HG03159 (cell line): ENCODE results near the gene LIN37.

Source experiments
- ATAC-seq: cut with Tn5 transposase; IDR thresholded peaks from one replicate; pipeline ENCODE4 v1.9.1; 2021; ENCODE audit warnings: mild to moderate bottlenecking, moderate library complexity; ENCODE audit not compliant: unreplicated experiment

The LIN37 gene

GRCh38 chr19:35751839-35752745 lies 3.7 kb downstream of the LIN37 start:
- no peak for ATAC-seq

DNA sequence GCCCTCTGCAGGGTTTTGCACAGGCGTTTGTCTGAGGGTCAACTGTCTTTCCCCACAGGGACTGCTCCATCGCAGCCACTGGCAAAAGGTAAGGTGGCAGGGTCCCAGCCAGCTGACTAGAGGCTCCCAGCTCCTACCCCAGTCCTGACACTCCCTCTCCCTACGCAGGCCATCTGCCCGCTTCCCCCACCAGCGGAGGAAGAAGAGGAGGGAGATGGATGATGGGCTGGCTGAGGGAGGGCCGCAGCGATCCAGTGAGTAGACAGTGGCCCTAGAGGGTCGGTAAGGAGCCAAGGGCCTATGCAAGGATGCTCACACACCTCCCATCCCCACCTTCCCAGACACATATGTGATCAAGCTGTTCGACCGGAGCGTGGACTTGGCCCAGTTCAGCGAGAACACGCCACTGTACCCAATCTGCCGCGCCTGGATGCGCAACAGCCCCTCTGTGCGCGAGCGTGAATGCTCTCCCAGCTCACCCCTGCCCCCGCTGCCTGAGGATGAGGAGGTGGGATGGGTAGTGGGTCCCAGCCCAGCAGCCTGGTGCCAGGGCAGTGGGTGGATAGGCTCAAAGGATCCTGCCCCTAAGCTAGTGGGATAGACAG lies 4.5 kb downstream of the LIN37 start:
- ATAC-seq, result no peak

DNA sequence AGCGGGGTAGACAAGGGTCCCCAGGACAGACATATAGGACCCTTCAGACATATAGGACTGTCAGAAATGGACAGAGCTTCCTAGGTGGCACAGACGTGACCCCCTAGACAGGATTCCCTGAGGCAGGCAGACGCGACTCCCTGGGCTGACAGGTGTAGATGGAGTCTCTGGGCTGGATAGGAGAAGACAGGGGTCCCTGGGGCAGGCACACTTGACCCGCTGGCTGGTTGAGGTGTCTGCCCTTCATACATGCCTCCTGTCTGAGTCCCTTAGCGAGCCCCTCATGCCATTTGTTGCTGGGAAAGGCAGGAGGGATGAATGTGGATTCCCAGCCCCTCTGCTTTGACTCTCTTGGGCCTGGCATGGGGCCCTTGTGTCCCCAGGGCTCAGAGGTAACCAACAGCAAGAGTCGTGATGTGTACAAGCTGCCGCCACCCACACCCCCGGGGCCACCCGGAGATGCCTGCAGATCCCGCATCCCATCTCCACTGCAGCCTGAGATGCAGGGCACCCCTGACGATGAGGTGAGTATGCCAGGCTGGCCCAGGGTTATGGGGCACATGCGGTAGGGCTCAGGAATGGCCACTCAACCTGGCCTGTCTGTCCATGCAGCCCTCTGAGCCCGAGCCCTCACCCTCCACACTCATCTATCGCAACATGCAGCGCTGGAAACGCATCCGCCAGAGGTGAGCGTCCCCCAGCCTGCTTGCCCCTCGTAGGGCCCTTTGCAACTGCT lies 5.4 kb downstream of the LIN37 start:
- ATAC-seq, result no peak

GRCh38 chr19:35754370-35755130 lies 6.2 kb downstream of the LIN37 start:
- ATAC-seq, result no peak

DNA sequence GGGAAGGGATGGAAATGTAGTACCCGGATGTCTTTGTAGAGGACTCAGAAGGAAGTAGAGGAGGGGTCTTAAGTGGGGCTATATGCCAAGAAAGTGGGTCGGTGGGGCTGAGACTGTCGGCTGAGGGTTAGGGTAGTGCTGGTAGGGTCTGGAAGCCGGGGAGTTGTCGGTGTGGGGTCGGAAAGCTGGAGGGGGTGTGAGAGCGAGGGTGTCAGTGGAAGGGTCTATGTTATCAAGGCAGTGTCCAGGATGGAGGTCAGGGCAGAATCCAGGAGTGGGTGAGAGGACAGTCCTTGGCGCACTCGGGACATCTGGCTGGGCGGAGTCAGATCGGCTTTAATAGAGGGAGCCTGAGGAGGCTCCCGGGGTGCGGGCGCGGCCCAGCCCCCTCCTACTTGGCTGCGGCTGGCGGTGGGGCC lies 6.8 kb downstream of the LIN37 start:
- ATAC-seq, result no peak

DNA sequence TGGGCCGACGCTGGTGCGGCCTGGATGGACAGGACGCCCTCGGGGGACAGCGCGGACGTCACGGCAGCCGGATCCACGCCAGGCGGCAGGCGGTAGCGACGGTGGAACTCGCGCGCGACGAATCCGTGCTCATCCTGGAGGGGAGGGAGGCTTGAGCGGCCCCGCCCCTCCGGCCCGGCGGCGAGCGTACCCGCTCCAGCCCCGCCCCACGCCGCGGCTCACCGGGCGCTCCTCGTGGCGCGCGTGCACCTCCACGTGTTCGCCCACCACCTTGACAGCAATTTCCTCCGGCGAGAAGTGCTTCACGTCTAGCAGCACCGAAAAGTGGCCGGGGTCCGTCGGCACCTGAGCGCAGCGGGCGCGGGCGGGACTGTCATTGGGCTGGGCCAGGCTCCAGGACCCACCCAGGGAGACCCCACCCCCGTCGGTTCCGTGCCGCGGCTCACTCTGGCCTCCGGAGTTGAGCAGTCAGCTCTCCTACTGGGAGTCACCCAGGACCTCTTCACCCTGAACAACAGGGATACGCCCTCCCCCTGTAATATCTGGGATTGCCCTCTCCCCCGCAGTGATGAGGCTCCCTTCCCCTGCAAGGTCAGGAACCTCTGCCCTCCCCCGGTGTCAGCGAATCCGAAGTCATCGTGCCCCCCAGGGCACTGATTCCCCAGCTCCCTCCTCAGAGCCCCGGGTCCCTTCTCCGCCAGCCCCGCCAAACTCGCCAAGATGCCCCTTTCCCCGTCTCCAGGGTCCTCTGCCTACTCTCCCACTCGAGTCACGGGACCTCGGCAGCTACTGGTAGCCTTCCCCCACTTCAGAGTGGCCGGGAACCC lies 7.4 kb downstream of the LIN37 start:
- ATAC-seq, result no peak

DNA sequence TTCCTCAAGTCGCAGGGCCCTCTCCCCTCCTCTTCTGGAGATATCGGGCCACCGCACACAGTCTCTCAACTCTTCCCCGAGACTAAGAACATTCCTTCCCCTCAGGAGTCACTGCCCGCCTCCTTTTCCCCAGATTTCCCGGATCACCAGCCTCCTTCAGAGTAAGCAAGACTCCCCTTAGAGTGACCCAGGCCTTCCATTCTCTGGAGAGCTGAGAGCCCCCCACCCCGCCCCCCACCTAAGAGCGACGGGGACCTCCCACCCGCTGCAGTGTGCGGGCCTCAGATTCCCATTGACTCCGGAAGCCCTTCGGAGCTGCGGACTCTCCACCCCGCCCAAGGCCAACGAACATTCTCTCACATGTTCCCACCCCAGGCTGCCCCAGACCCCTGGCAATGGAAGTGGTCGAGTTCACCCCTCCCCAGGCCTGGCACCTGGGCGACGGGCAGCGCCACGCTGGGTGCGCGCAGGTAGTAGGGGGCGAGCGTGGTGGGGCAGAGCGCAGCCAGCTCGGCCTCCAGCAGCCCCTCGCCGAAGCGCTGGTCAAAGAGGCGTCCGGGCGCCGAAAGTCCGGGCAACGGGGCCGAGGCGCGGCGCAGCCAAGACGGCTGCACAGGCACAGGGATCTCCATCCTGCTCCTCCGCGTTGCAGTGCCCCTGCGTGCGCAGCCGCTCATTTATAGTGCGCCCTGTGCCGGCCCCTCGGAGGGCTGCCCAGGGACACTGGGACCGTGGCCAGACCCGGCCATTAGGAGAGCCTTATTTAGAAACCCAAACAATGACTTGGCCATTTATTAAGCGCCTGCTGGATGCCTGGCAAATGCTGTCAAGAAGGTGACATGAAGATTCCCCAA lies 8.2 kb downstream of the LIN37 start, which contains the start of gene HSPB6:
Gene HSPB6 (minus strand): TSS at position 653 of the 854 bp plus-strand sequence. CDS start 21 bp downstream, at position 632.
- ATAC-seq, result no peak

DNA sequence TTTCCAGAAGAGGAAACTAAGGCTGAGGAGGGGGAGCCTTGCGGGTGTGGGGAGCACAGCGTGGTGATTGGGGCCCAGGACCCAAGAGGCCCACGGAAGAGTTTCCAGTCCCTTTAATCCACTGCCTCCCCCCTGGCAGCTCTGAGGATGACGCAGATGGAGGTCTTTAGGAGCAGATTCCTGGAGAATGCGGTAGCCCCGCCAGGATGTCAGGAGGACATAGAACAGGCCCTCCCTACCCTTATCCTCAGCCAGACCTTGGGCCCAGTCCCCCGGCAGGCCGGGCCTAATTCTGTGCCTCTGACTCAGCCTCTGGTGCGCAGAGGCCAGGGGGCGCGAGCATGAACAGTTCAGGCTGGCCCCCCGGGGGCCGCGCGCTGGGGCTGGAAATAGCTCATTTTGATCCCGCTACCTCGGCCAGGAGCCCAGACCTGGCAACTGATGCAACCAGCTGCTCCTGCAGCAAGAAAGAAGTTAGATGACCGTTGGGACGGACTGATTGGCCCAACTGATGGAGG lies 8.9 kb downstream of the LIN37 start:
- no peak for ATAC-seq

DNA sequence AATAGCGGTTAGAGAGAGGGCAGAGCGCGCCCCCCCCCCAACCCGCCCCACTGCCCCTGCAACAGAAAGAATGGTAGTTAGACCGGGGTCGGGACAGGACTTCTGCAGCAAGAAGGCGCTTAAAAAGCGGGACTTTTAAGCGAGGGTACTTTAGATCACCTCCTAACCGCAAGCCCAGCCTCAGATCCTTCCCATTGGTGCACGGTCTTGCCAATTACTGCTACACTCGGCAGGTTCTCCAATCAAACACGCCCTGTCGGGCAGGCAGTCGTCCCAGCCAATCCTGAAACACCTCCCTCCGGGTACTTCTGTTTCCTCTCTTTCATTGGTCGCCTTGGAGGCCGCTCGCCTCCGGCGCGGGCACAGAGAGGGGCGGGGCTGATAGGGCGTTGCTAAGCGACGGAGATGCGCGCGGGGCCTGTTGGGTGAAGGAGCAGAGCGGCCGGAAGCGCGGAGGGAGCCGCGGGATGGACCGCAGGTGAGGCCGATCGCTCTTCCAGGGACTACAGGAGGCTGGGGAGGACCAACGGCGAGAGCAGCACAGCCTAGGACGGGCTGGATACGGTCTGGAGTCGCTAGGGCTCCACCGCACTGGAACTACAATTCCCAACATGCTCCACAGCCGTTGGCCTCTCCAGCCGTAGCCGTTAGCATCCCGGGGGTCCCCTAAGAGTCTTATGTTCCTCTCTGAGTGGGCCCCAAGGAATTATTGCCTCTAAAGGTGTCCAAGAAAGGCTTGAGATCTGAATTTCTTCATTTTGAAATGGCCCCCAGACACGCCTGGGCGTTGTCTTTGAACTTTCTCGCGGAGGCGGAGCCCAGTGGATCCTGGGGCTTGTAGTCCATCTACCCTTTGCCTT lies 9.6 kb downstream of the LIN37 start, which contains the start of gene PROSER3:
Gene PROSER3 (plus strand): TSS at position 428 of the 860 bp plus-strand sequence. CDS start 40 bp downstream, at position 468.
- ATAC-seq, result peak; percentile 93

DNA sequence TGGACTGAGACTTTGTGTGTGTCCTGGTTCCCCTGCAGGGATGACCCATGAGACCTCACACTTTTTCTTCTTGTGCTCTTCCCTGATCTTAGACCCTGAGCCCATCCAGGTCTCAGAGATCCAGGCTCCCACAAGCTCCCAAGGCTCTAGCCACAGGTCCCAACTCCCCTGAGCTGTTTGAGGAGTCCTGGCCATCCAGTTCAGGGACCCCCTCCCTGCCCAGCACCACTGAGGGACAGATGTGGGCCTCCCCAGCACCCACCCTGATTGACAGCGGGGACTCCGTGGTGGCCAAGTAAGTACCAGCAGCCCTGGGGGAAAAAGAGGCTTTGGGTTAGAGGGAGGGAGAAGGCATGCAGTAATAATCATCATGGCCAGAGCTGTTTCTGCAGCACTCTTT lies 11.3 kb downstream of the LIN37 start:
- ATAC-seq, result no peak

DNA sequence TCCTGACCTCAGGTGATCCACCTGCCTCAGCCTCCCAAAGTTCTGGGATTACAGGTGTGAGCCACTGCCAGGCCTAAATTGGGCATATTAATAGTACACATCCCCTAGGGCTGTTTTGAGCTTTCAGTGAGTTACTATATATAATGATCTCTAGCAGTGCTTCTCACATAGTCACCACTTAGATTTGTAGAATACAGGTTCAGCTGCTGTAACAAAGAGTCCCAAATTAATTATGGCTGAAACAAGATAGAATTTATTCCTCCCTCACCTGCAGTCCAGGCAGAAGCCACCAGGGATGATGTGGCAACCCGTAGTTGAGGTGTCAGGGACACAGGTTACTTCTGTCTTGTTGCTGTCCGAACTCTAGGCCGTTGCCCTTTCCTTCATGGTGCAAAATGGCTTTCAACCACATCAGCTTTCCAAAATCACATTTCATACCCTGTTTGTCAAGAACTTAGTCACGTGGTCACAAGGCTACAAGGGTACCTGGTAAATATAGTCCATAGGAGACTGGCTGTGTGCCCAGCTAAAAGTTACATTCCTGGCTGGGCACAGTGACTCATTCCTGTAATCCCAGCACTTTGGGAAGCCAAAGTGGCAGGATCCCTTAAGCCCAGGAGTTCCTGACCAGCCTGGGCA lies 12.5 kb downstream of the LIN37 start:
- ATAC-seq, result no peak

DNA sequence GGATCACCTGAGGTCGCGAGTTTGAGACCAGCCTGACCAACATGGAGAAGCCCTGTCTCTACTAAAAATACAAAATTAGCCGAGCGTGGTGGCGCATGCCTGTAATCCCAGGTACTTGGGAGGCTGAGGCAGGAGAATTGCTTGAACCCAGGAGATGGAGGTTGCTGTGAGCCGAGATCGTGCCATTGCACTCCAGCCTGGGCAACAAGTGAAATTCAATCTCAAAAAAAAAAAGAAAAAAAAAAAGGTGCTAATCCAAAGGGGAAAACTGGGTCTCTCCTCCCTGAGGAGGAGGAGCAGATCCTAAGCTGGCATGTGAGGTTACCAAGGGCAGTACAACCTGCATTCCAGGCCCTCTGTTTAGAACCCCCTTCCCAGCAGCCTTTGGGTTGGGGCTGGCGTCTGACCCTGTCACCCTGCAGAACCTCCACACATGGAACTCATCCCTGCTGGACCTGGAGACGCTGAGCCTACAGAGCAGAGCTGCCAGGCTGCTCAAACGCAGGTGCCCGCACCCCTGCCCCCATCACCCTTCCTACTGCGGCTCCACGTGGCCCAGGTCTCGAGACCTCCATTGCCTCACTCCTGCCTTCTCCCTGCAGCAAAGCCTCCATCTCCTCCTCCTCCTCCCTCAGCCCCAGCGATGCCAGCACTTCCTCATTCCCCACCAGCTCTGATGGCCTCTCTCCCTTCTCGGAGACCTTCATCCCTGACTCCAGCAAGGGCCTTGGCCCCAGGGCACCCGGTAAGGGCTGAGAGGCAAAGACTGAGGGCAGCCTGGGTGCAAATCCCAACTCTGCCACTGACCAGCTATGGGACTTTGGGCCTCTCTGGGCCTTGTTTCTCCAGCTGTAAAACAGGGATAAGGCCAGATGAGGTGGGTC lies 16.3 kb downstream of the LIN37 start:
- ATAC-seq, result no peak

DNA sequence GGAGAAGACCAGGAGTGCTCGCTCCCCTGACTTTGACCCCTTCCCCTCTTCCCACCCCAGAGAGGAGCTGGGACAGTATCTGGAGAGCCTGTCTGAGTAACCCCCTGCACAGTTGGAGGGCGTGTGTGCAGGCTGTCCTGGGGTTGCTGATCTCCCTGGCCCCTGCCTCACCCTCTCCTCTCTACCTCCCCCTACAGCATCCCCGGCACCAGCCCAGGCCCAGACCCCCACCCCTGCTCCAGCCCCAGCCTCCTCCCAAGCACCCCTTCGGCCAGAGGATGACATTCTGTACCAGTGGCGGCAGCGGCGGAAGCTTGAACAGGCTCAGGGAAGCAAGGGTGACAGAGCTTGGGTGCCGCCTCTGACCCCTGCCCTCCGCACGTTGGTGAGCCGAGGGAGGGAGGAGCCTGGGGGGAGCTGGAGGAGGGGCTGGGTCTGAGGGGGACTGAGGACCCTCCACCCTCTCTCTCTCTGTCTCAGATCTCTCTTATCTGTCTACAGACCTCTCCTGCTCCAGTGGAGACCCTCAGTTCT lies 18.3 kb downstream of the LIN37 start:
- ATAC-seq, result no peak

- ATAC-seq, result no peak
These were observed 19.1 kb downstream of the LIN37 start for GRCh38 chr19:35767288-35768081.

- ATAC-seq, result no peak
These were observed 19.7 kb downstream of the LIN37 start for GRCh38 chr19:35768082-35768421.
